Duodenal mucosa (tissue), 2 donors: Measurements from ENCODE around the gene PANK4.

ENCODE experiments used
- H3K27ac ChIP-seq: one replicate; pipeline ENCODE4 v1.7.0; 2013; ENCODE audit warnings: low read depth, low read length
- H3K27me3 ChIP-seq, 2 donors: one replicate each; pipeline ENCODE4 v1.7.0; 2013; ENCODE audit warnings: low read length in 2 of 2, control low read depth in 1 of 2; ENCODE audit not compliant: insufficient read depth in 2 of 2, control insufficient read depth in 1 of 2
- H3K36me3 ChIP-seq, 2 donors: one replicate each; pipeline ENCODE4 v1.7.0; 2013; ENCODE audit warnings: low read length in 2 of 2, control low read depth in 1 of 2; ENCODE audit not compliant: insufficient read depth in 2 of 2, control insufficient read depth in 1 of 2
- H3K4me1 ChIP-seq, 2 donors: one replicate each; pipeline ENCODE4 v1.7.0; 2013; ENCODE audit warnings: low read length in 2 of 2, control low read depth in 1 of 2; ENCODE audit not compliant: insufficient read depth in 2 of 2, control insufficient read depth in 1 of 2
- H3K4me3 ChIP-seq, 2 donors: one replicate each; pipeline ENCODE4 v1.7.0; 2013; ENCODE audit warnings: low read length in 2 of 2, low read depth in 1 of 2
- H3K9ac ChIP-seq, 2 donors: one replicate each; pipeline ENCODE4 v1.7.0; 2013; ENCODE audit warnings: low read length in 2 of 2, low read depth in 1 of 2
- H3K9me3 ChIP-seq, 2 donors: one replicate each; pipeline ENCODE4 v1.7.0; 2013; ENCODE audit warnings: low read length in 2 of 2, control low read depth in 1 of 2; ENCODE audit not compliant: control insufficient read depth in 1 of 2

PANK4 gene

DNA sequence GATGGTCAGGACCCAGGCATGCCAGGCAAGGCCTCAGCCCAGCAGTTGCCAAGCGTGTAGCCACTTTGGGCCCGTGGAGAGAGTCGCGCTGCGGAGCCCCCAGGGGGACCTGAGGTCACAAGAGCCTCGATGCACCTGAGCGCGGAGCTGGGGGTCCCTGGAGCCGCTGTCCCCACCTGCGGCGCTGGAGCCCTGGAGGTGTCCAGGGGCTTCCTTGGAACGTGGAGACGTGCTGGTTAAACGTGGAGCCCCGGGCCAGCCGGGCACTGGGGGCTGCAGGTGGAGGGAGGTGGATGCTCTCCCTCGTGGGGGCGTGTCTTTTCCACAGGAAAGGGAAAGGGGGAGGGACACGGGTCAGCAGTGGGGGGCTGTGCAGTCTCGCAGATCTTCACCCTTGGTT is 47.2 kb downstream of the PANK4 start:
- H3K36me3 ChIP-seq: no peaks in the 10 kb centered on the region
- H3K27ac ChIP-seq: no peak overlapping the region
- H3K9me3 ChIP-seq: no peaks in the 10 kb centered on the region
- peaks cover 9 to 19% of the 10 kb centered on the region in 2 donors for H3K4me1 ChIP-seq
- H3K9ac ChIP-seq: no peak overlapping the region
- H3K27me3 ChIP-seq: no peaks in the 10 kb centered on the region
- H3K4me3 ChIP-seq: no peak overlapping the region

DNA sequence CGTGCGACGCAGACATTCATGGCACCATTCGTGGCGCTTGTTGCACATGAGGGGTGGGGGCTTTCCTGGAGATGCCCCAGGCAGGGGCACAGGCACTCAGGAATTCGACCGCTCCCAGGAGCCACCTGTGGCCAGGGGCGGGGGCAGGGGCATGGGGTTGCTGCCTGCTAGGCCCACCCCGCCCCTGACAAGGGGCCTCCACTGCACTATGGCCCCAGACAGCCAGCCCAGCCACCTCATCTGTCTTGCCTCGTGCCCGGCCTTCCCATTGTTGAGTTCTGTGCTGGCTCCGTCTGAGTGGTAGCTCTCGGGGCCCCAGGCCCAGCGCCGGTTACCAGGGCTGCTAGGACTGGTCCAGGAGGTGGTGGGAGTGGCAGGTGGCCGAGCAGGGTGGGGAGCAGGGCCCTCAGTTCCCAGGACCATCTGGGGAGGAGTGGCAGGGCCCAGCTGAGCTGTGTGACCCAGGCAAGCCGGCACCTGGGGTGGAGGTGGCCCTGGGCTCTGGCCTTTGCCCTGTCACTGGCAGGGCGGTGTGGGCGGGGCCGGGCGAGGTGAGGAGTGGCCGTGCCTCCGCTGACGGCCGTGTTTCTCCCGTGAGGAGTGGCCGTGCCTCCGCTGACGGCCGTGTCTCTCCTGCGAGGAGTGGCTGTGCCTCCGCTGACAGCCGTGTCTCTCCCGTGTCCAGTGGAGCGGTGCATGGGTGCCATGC is 48.5 kb downstream of the PANK4 start:
- H3K27me3 ChIP-seq: no peaks in the 10 kb centered on the region
- H3K4me1 ChIP-seq: peaks cover 9 to 19% of the 10 kb centered on the region in 2 donors
- H3K9ac ChIP-seq: no peak overlapping the region
- H3K36me3 ChIP-seq: no peaks in the 10 kb centered on the region
- no peak overlapping the region for H3K4me3 ChIP-seq
- H3K27ac ChIP-seq: no peak overlapping the region
- no peaks in the 10 kb centered on the region for H3K9me3 ChIP-seq

DNA sequence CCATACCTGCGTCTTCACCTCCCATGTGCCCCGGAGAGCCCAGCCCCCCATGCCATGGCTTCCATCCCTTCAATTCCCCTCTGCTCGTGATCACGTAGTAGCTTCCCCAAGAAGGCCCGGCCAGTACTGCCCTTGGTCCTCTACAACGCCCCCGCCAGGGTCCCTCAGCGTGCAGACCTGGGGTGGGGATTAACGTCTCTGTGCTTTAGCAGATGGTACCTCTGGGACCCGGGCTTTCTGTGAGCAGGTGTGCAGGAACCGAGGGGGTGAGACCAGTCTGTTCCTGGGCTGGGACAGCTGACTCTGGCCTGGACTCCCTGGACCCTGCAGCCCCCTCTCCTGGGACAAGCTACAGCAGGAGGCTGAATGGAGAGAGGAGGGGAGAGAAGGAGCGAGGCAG is 49.1 kb downstream of the PANK4 start:
- Histone ChIP-seq H3K27ac (no peak overlapping the region), H3K4me3 (no peak overlapping the region), H3K27me3 (no peaks in the 10 kb centered on the region), H3K4me1 (peaks cover 8 to 19% of the 10 kb centered on the region in 2 donors), H3K9me3 (no peaks in the 10 kb centered on the region), H3K36me3 (no peaks in the 10 kb centered on the region), H3K9ac (no peak overlapping the region)

DNA sequence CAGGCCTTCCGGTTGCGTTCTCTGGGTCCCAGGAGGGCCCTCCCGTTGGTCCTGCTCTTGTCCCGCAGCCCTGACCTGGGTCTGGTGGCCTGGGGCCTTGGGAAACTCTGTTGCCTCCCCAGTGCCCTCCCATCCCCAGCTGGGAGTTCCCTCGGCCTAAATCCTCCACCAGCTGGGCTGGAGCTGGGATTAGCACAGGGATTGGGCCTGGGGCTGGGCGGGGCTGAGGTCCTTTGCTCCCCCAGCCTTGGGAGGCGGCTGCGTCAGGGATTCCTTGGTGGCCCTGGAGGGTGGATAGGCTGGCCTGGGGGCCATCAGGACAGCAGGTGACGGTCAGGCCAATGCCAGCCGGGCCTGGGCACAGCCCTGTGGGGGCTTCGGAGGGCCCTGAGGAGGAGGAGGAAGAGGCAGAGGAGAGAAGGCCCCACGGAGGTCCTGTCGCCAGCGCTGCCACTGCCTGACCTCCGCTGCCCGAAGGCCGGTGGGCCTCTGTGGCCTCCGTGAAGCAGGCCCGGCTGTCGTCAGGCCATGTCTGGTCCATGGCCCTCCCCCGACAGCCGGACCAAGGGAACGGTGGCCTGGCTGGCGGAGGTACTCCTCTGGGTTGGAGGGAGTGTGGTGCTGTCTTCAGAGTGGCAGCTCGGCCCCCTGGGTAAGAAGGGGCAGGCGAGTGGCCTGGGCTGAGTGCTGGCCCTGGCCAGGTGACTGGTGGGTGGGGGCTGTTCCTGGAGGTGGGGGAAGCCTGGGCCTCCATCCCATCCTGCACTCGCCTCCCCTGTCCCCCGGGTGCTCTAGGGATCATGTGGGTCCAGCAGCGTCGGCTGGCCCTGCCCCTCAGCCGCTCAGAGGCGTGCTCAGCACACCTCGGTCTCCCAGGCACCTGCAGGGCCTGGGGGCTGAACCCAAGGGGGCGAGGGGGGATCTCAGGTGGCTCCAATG is 50.1 kb downstream of the PANK4 start, which contains the start of gene PLCH2:
Gene PLCH2 (plus strand): TSS at position 229 of the 939 bp plus-strand sequence. CDS start 300 bp downstream, at position 529.
- peaks cover 3 to 14% of the 10 kb centered on the region in 2 donors for H3K4me1 ChIP-seq
- H3K9ac ChIP-seq: no peak within 1 kb of the TSS
- no peak within 1 kb of the TSS for H3K27ac ChIP-seq
- no peaks in the 10 kb centered on the region for H3K36me3 ChIP-seq
- H3K27me3 ChIP-seq: no peaks in the 10 kb centered on the region
- H3K9me3 ChIP-seq: no peaks in the 10 kb centered on the region
- no peak within 1 kb of the TSS for H3K4me3 ChIP-seq

DNA sequence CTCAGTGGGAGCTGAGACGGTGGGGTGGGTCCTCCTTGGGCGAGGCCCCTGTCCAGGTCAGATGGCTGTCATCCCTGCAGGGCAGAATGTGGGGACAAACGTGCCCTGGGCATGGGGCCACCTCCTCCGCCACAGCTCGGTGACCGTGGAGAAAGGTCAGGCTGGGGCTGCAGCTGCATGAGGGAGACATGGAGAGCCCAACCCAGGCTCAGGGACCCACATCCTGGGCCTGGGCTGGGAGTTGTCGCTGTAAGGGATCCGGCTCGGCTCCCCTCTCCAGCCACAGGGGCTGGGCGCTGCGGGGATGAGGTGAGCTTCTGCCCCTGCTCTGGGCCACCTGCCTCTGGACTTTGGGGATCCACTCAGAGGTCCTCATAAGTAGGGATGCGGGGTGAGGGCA is 50.8 kb downstream of the PANK4 start:
- no peak overlapping the region for H3K4me3 ChIP-seq
- peaks cover 3 to 14% of the 10 kb centered on the region in 2 donors for H3K4me1 ChIP-seq
- no peaks in the 10 kb centered on the region for H3K36me3 ChIP-seq
- no peak overlapping the region for H3K27ac ChIP-seq
- no peaks in the 10 kb centered on the region for H3K9me3 ChIP-seq
- no peak overlapping the region for H3K9ac ChIP-seq
- H3K27me3 ChIP-seq: peaks cover 0 to 2% of the 10 kb centered on the region in 2 donors

DNA sequence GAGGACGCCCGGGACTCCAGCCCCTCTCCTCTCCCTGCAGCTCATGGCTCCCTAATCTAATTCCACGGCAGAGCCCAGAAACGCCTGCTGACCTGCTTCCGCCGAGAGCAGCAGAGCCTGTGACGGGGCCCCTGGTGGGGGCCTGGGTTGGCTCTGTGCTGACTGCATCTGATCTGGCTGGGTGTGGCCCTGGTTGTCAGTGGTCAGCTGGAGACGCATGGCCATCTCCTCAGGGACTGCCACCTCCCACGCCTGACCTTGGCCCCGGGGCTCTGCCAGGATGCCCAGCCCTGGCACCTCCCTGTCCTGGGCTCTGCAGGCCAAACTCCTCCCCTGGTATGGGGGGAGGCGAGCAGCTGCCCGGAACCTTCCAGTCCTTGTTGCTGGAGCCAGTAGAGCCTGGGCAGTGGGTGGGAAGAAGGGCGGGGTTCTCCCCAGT is 51.4 kb downstream of the PANK4 start:
- no peak overlapping the region for H3K27ac ChIP-seq
- no peaks in the 10 kb centered on the region for H3K9me3 ChIP-seq
- peaks cover 0 to 4% of the 10 kb centered on the region in 2 donors for H3K27me3 ChIP-seq
- no peak overlapping the region for H3K9ac ChIP-seq
- H3K4me1 ChIP-seq: peaks cover 3 to 14% of the 10 kb centered on the region in 2 donors
- H3K4me3 ChIP-seq: no peak overlapping the region
- no peaks in the 10 kb centered on the region for H3K36me3 ChIP-seq

DNA sequence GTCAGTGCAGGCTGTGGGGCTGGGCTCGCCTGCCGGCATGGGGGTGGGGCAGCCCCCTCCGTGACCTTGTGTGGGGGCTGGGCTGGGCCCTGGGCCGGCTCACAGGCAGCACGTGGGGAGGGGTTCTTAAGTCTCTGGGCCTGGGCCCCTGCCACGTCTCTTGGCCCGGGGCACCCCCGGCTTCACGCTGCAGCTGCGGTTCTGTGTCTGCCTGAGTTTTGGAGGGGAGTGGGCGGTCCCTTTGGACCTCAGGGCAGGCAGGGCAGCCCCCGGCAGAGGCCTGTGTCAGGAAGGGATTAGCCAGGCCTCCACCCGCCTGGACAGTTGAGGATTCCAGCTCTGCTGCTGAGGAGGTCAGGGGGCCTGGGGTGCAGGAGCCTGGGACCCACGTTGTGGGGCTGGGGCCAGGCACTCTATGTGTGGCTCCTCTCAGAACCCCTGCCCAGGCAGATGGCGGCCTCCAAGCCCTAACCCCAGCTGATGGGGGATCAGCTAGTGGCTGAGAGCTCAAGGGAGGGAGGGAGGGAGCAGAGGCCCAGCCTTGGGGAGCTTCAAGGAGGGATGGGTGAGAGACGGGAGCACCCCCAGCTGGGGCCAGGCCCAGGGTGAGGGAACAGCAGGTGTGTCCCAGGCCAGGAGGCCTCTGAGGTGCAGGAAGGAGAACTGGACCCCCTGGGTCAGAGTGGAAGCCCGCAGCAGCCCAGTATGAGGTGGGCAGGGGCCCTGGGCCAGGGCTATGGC is 52.1 kb downstream of the PANK4 start:
- Histone ChIP-seq H3K36me3 (no peaks in the 10 kb centered on the region), H3K9me3 (no peaks in the 10 kb centered on the region), H3K9ac (no peak overlapping the region), H3K27ac (no peak overlapping the region), H3K4me3 (no peak overlapping the region), H3K4me1 (peaks cover 3 to 14% of the 10 kb centered on the region in 2 donors), H3K27me3 (peaks cover 0 to 6% of the 10 kb centered on the region in 2 donors)

DNA sequence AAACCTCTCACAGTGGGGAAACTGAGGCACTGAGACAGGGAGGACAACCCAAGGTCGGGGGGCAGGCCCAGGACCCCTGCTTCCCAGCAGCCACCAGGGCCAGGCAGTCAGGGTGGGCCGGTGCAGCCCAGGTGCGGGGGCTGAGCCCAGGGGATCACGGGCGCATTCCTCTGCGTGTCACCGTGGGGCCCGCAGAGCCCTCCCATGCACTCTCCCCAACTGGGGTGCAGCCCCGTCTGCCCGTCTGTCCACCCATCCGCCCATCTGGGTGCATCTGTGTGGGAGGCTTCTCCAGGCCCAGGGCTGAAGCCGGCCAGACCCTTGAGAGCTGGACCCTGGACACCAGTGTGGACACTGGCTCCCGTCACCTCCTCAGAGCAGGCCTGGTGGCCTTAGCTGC is 53.2 kb downstream of the PANK4 start:
- Histone ChIP-seq H3K27ac (no peak overlapping the region), H3K9me3 (no peaks in the 10 kb centered on the region), H3K4me3 (no peak overlapping the region), H3K9ac (no peak overlapping the region), H3K36me3 (no peaks in the 10 kb centered on the region), H3K27me3 (peaks cover 5 to 9% of the 10 kb centered on the region in 2 donors), H3K4me1 (peaks cover 0 to 9% of the 10 kb centered on the region in 2 donors)

DNA sequence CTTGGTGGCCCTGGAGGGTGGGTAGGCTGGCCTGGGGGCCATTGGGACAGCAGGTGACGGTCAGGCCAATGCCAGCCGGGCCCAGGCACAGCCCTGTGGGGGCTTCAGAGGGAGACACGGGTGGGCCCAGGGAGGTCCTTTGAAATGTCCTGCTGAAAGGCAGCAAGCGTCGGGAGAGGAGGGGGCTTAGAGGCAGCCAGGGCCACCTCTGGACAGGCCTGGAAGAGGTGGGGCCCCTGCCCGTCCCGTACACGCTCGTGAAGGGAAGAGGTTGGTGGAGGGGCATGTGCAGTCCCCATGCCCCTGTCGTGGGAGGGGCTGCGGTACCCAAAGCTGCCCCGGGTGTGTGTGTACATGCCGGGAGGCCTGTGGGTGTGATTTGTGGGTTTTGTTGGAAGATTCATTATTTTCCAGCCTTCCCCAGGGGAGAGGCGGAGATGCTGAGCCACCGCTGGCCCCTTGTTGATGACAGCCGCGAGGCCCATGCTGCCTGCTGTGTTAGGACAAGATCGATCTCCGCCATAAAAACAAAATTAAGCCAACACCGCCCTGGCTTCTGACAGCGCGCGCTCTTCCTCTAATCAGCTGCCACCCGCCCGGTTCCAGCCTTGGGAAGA is 53.7 kb downstream of the PANK4 start:
- H3K4me1 ChIP-seq: peaks cover 0 to 4% of the 10 kb centered on the region in 2 donors
- H3K9ac ChIP-seq: no peak overlapping the region
- peaks cover 7 to 9% of the 10 kb centered on the region in 2 donors for H3K27me3 ChIP-seq
- H3K36me3 ChIP-seq: no peaks in the 10 kb centered on the region
- no peak overlapping the region for H3K27ac ChIP-seq
- H3K9me3 ChIP-seq: no peaks in the 10 kb centered on the region
- H3K4me3 ChIP-seq: no peak overlapping the region
